Ectodermal cell (in vitro differentiated cells): ENCODE data around the gene GATA3.

Experiments used
- H3K27ac ChIP-seq: 2 replicates; pipeline ENCODE4 v1.7.0; 2013; ENCODE audit warnings: mild to moderate bottlenecking, low read depth, low read length; ENCODE audit not compliant: insufficient read depth, poor library complexity, severe bottlenecking
- H3K27me3 ChIP-seq: 2 replicates; pipeline ENCODE4 v1.7.0; 2013; ENCODE audit warnings: mild to moderate bottlenecking, low read length; ENCODE audit not compliant: insufficient read depth, control insufficient read depth, poor library complexity, severe bottlenecking
- H3K36me3 ChIP-seq: one replicate; pipeline ENCODE4 v1.7.0; 2013; ENCODE audit warnings: low read length; ENCODE audit not compliant: control insufficient read depth, insufficient read depth
- H3K4me1 ChIP-seq: one replicate; pipeline ENCODE4 v1.7.0; 2013; ENCODE audit warnings: low read length; ENCODE audit not compliant: control insufficient read depth, insufficient read depth
- H3K4me3 ChIP-seq: 2 replicates; pipeline ENCODE4 v1.7.0; 2013; ENCODE audit warnings: low read depth, low read length, control low read depth; ENCODE audit not compliant: insufficient read depth
- H3K9me3 ChIP-seq: 2 replicates; pipeline ENCODE4 v1.7.0; 2013; ENCODE audit warnings: mild to moderate bottlenecking, low read length, moderate library complexity; ENCODE audit not compliant: control insufficient read depth
- WGBS, 2 experiments: methylation state at CpG; one replicate each; pipeline ENCODE4 v1.1.7; 2013; ENCODE audit warnings: missing lambda C conversion rate in 2 of 2; 5-methylcytosine and 5-hydroxymethylcytosine counted together

GATA3 gene

DNA sequence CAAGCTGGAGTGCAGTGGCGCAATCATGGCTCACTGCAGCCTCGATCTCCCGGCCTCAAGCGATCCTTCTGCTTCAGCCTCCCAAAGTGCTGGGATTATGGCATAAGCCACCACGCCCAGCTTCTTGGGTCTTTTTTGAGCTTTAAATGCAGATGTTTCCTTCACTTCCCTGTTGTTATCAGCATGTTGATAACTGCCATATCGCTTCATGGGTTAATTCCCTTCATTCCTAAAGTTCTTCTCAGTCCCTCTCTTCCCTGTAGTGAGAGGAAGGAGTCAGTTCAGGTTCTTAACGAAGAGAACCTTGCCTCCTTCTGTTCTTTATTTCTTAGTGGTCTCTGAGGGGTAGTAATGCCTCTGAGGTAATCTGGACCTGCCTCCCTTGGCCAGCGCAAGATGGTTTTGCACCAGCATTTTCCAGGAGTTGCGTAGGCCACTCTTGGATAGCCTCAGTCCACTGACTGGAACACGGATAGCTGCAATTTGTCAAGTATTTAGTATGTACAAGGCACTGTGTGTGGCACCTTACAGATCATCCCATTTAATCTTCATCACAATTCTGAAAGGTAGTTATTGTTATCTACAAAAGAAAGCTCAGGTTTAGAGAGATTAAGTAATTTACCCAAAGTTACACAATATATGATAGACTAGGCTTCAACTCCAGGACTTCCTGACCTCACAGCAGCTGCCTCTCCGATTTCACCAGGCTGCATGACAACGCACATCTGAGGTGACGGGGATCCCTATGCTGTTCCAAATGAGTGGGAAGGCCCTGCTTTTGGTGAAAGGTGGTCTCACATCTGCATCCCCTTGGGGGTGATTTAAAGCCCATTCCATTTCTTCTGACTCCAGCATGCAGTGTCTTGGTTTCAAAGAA is 60.5 kb downstream of the GATA3 start:
- Histone ChIP-seq H3K4me3 (no peak overlapping the region), H3K9me3 (no peaks in the 10 kb centered on the region), H3K36me3 (no peaks in the 10 kb centered on the region), H3K27me3 (no peaks in the 10 kb centered on the region), H3K4me1 (no peaks in the 10 kb centered on the region), H3K27ac (no peak overlapping the region)
- WGBS, 2 experiments: 91 to 93% methylated on average over 13 of the region's 13 CpGs

DNA sequence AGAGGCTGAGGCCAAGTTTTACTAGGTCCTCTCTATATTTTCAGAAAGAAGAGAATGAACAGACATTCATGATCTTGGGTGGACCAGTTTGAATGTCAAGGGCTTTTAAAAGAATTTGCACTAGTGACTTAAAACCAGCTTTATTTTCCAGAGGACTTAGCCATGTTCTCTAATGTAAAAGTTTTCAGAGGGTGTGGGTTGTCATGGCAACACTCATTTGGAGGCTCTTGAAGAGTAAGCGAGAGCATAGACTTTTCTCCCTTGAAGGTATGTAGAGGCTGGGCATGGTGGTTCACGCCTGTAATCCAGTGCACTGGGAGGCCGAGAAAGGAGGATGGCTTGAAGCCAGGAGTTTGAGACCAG is 61.1 kb downstream of the GATA3 start:
- WGBS, 2 experiments: 94 to 96% methylated on average over 3 of the region's 3 CpGs
- no peak overlapping the region for H3K4me3 ChIP-seq
- H3K27me3 ChIP-seq: no peaks in the 10 kb centered on the region
- H3K4me1 ChIP-seq: no peaks in the 10 kb centered on the region
- no peaks in the 10 kb centered on the region for H3K36me3 ChIP-seq
- no peaks in the 10 kb centered on the region for H3K9me3 ChIP-seq
- H3K27ac ChIP-seq: no peak overlapping the region

DNA sequence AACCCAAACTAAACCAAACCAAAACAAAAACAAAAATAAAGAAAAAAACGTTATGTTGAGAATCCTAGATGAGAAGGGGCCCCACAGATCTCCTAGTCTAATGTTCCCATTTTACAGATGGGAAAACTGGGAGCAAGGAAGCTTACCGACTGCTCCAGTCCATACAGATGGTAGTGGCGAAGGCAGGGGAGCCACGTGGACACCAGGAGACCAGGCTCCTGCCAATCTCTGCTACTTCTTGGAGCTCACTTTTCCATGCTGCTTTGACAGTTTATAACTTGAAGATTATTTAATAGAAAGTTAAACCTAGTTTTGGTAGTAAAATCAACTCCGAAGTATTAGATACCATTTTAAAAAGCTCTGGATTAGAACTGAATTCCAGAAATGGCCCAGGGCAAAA is 62.0 kb downstream of the GATA3 start:
- H3K36me3 ChIP-seq: no peaks in the 10 kb centered on the region
- H3K4me1 ChIP-seq: no peaks in the 10 kb centered on the region
- no peaks in the 10 kb centered on the region for H3K27me3 ChIP-seq
- H3K9me3 ChIP-seq: no peaks in the 10 kb centered on the region
- H3K27ac ChIP-seq: no peak overlapping the region
- 80 to 83% methylated on average over 4 to 5 of the region's 5 CpGs for WGBS, 2 experiments
- no peak overlapping the region for H3K4me3 ChIP-seq

DNA sequence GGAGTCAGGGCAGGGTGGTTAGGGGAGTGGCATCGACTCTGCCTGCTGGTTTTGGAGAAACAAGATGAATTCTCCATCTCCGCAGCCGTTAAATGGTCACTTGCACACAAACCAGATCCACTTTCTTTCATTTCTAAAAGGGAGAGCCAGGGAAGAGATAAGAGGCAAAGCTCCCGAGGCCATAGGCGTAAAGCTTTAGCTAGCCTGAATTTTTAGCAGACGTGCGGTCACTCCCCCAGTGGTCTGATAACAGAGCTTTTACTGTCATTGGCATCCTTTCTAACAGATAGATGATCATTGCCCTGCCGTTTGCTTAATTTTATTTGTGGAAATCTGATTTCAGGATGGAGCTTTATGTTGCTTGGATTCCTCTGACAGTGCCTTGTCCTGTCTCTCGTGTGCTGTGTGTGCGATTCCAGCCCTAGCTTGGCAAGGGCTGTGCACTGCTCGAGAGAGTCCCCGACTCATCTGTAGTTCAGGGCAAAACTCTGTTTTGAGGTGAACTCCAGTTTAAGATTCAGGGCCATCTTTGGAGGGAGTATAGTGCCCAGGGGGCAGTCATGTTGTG is 62.5 kb downstream of the GATA3 start:
- no peak overlapping the region for H3K27ac ChIP-seq
- H3K27me3 ChIP-seq: no peaks in the 10 kb centered on the region
- 94 to 95% methylated on average over 12 of the region's 12 CpGs for WGBS, 2 experiments
- H3K4me1 ChIP-seq: no peaks in the 10 kb centered on the region
- no peak overlapping the region for H3K4me3 ChIP-seq
- H3K9me3 ChIP-seq: no peaks in the 10 kb centered on the region
- H3K36me3 ChIP-seq: no peaks in the 10 kb centered on the region

DNA sequence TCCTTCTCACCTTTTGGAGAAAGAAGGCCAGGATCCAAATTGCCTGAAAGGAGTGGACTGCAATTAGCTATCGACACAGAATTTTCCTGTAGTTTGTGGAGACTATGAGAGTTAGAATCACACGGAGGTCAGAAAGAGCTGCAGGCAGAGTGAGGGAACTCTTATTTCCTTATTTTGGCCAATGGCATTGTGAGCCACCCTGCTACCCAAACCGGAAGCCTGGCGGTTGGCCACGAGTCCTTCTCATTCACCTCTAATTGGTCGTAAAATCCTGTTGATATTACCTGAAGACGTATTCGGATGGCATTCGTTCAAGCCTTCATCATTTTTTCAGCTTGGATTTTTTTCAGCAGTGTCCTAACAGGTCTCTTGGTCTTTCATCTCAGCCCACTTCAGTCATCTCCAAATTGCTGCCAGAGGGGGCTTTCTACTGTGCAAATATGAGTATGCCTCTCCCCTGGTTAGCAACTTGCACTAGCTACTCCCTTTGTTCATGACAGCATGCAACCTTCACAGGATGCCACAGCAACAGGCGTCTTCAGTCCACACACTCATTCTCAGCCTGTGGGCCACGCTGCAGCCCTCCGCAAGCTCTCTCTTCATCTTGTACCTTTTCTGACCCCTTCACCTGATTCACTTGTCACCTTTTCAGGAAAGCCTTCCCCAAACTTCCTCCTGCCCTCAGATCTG is 66.9 kb downstream of the GATA3 start:
- WGBS, 2 experiments: 82 to 83% methylated on average over 12 of the region's 12 CpGs
- Histone ChIP-seq H3K9me3 (no peaks in the 10 kb centered on the region), H3K4me1 (no peaks in the 10 kb centered on the region), H3K27ac (no peak overlapping the region), H3K4me3 (no peak overlapping the region), H3K36me3 (no peaks in the 10 kb centered on the region), H3K27me3 (no peaks in the 10 kb centered on the region)

DNA sequence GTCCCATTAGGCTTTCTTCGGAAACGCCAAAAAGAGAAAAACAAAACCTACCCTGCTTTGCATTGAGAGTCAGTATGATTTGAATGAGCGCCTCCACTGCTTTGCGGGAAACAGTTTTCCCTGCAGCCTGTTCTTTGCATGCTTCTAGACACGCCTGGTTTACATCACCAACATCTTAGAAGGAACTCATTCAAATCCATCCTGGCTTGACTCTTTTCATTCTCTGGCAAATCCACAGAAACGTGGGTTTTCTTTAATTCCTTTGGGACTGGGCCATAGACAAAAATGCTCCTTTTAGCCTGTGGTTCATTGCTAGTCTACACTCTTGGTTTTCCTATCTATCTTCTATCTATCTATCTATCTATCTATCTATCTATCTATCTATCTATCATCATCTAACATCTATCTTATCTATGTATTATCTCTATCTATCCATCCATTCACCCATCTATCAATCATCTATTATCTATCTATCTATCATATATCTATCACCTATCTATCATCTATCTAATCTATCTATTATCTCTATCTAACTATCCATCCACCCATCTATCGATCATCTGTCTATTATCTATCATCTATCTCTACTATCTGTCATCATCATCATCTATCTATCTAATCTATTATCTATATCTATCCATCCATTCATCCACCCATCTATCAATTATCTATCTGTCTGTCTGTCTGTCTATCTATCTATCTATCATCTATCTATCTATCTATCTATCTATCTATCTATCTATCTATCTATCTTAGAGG is 68.3 kb downstream of the GATA3 start:
- no peaks in the 10 kb centered on the region for H3K36me3 ChIP-seq
- no peak overlapping the region for H3K4me3 ChIP-seq
- H3K27me3 ChIP-seq: no peaks in the 10 kb centered on the region
- no peaks in the 10 kb centered on the region for H3K9me3 ChIP-seq
- 90% methylated on average over 7 of the region's 7 CpGs for WGBS, 2 experiments
- no peaks in the 10 kb centered on the region for H3K4me1 ChIP-seq
- no peak overlapping the region for H3K27ac ChIP-seq

DNA sequence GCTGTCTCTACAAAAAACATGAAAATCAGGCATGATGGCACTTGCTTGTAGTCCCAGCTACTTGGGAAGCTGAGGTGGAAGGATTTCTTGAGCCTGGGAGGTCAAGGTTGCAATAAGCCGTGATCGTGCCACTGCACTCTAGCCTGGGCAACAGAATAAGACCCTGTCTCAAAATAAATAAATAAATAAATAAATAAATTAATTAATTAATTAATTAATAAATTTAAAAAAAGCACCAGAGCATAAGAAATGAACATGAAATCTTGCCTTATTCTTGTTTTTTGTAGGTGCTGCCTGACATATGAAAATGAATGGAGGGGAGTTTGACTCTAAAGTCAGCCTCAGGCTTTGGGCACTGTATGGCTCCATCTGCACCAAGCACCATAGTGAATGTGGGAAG is 69.9 kb downstream of the GATA3 start:
- H3K9me3 ChIP-seq: no peaks in the 10 kb centered on the region
- H3K27me3 ChIP-seq: no peaks in the 10 kb centered on the region
- H3K27ac ChIP-seq: no peak overlapping the region
- H3K36me3 ChIP-seq: no peaks in the 10 kb centered on the region
- no peaks in the 10 kb centered on the region for H3K4me1 ChIP-seq
- no peak overlapping the region for H3K4me3 ChIP-seq
- 82% methylated on average over 2 of the region's 2 CpGs; no CpG with 5 or more reads in 1 of the 2 experiments for WGBS, 2 experiments
